ENCODE measurements around the gene KEL.

The KEL gene

DNA sequence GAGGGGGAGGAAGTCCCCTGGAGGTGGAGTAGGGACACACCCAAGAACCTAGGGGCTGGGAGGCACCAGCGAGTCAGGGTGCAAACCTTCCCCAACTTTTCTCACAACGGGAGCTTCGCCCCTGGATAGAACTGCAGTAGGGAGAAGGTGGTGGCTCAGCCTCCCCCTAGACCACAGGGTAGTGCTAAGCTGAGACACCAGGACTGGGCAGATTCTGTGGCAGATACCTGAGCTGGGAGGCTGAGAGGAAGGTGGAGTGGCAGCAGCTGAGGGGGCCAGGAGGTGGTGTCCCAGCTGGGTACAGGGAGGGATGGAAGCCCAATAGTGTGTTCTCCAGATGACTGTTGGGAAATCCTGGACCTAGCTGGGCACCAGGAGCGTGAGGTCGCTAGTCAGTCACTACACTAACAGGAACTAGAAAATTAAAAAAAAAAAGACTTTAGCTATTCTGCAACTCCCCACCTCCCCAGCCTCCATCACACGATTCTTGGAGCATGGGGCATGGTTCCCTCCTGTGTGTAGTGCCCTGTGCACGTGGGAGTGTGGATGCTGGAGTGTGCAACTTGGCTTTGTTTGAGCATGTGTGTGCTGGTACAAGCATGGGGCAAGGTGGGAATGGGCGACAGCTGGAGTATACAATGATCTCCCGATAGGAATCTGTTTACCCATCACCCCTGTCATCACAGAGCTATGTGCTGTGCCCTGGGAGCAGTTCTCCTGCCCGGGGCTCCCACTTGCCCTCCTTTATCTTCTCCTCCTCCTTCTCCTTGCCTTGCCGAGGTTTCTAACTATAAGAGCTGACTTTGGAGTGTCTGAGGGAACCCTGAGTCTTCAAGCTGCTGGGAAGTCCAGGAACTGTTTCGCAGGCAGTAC, 67.8 kb downstream of the KEL start:
- Histone ChIP-seq H2AFZ (ENCODE audit: low read depth, low read length, severe bottlenecking) (no peak overlapping the region), H3F3A (ENCODE audit: insufficient read depth) (no peaks in the 10 kb centered on the region), H3K9ac (ENCODE audit: low read length) (no peak overlapping the region), H3K4me2 (ENCODE audit: low read depth, low read length, poor library complexity, severe bottlenecking) (no peak overlapping the region), H3K36me3 (ENCODE audit: low read length) (no peaks in the 10 kb centered on the region), H3K79me2 (ENCODE audit: insufficient read depth, low read length) (no peaks in the 10 kb centered on the region), H3K9me2 (replicated peaks; ENCODE audit: insufficient read depth, low read length) (no peaks in the 10 kb centered on the region), H3K27ac (ENCODE audit: low read depth, low read length) (no peak overlapping the region), H3K27me3 (ENCODE audit: low read length) (no peaks in the 10 kb centered on the region), H3K9me3 (ENCODE audit: insufficient read depth, low read length) (no peaks in the 10 kb centered on the region), H3K4me3 (ENCODE audit: insufficient read depth, low read length, poor library complexity, severe bottlenecking) (no peak overlapping the region), H4K20me1 (ENCODE audit: low read depth, low read length) (no peaks in the 10 kb centered on the region)
- TF ChIP-seq EZH2phosphoT487 (conservative IDR thresholded peaks at IDR 0.05; ENCODE audit: low read length): no peak
- TF ChIP-seq CTCF (IDR thresholded peaks at IDR 0.05; ENCODE audit: insufficient read depth, low read length, poor library complexity, severe bottlenecking): no peak

- Histone ChIP-seq H3K79me2 (ENCODE audit: insufficient read depth, low read length) (no peaks in the 10 kb centered on the region), H3K9ac (ENCODE audit: low read length) (no peak overlapping the region), H3K9me3 (ENCODE audit: insufficient read depth, low read length) (no peaks in the 10 kb centered on the region), H2AFZ (ENCODE audit: low read depth, low read length, severe bottlenecking) (no peak overlapping the region), H3K4me3 (ENCODE audit: insufficient read depth, low read length, poor library complexity, severe bottlenecking) (no peak overlapping the region), H3K4me2 (ENCODE audit: low read depth, low read length, poor library complexity, severe bottlenecking) (no peak overlapping the region), H3K27me3 (ENCODE audit: low read length) (no peaks in the 10 kb centered on the region), H3K27ac (ENCODE audit: low read depth, low read length) (no peak overlapping the region), H3K36me3 (ENCODE audit: low read length) (no peaks in the 10 kb centered on the region), H3K9me2 (replicated peaks; ENCODE audit: insufficient read depth, low read length) (no peaks in the 10 kb centered on the region), H4K20me1 (ENCODE audit: low read depth, low read length) (no peaks in the 10 kb centered on the region), H3F3A (ENCODE audit: insufficient read depth) (no peaks in the 10 kb centered on the region)
- TF ChIP-seq EZH2phosphoT487 (conservative IDR thresholded peaks at IDR 0.05; ENCODE audit: low read length): no peak
- TF ChIP-seq CTCF (IDR thresholded peaks at IDR 0.05; ENCODE audit: insufficient read depth, low read length, poor library complexity, severe bottlenecking): no peak
These were observed 69.2 kb downstream of the KEL start for GRCh38 chr7:142892951-142893350.

- Histone ChIP-seq H3K9ac (ENCODE audit: low read length) (no peak overlapping the region), H2AFZ (ENCODE audit: low read depth, low read length, severe bottlenecking) (no peak overlapping the region), H3K79me2 (ENCODE audit: insufficient read depth, low read length) (no peaks in the 10 kb centered on the region), H4K20me1 (ENCODE audit: low read depth, low read length) (no peaks in the 10 kb centered on the region), H3K9me2 (replicated peaks; ENCODE audit: insufficient read depth, low read length) (no peaks in the 10 kb centered on the region), H3K36me3 (ENCODE audit: low read length) (no peaks in the 10 kb centered on the region), H3K27ac (ENCODE audit: low read depth, low read length) (no peak overlapping the region), H3K4me2 (ENCODE audit: low read depth, low read length, poor library complexity, severe bottlenecking) (no peak overlapping the region), H3F3A (ENCODE audit: insufficient read depth) (no peaks in the 10 kb centered on the region), H3K27me3 (ENCODE audit: low read length) (no peaks in the 10 kb centered on the region), H3K4me3 (ENCODE audit: insufficient read depth, low read length, poor library complexity, severe bottlenecking) (no peak overlapping the region), H3K9me3 (ENCODE audit: insufficient read depth, low read length) (no peaks in the 10 kb centered on the region)
- no peak for TF ChIP-seq EZH2phosphoT487 (conservative IDR thresholded peaks at IDR 0.05; ENCODE audit: low read length)
- TF ChIP-seq CTCF (IDR thresholded peaks at IDR 0.05; ENCODE audit: insufficient read depth, low read length, poor library complexity, severe bottlenecking): no peak
These were observed 70.6 kb downstream of the KEL start for GRCh38 chr7:142891490-142892082.
